Measurements from ENCODE around the gene TTLL12. TPM values are rescaled to one million over a fixed set of nuclear protein-coding genes. Genes with fewer than 3 reads are reported as not detected.

TTLL12 gene
- polyA plus RNA-seq, 1 donor = 29.0 TPM

- Histone ChIP-seq H3K4me1 (ENCODE audit: control insufficient read depth, insufficient read depth, low read length) (no peaks in the 10 kb centered on the region), H3K4me3 (ENCODE audit: low read length) (no peak overlapping the region), H3K9me3 (ENCODE audit: control insufficient read depth, low read depth, low read length) (no peaks in the 10 kb centered on the region), H3K36me3 (ENCODE audit: control insufficient read depth, insufficient read depth, low read length) (peaks cover 35% of the 10 kb centered on the region), H3K27ac (ENCODE audit: low read length) (no peak overlapping the region), H3K27me3 (ENCODE audit: control insufficient read depth, insufficient read depth, low read length) (peaks cover 19% of the 10 kb centered on the region)
- WGBS (ENCODE audit: insufficient coverage, low lambda C conversion rate) = no CpG with 5 or more reads among the region's 23 CpGs
- no peak for DNase-seq
Measured at GRCh38 chr22:43166132-43166930, 20.6 kb downstream of the TTLL12 start.

GRCh38 chr22:43164636-43165035, 22.3 kb downstream of the TTLL12 start:
- H3K4me3 ChIP-seq (ENCODE audit: low read length) = no peak overlapping the region
- H3K36me3 ChIP-seq (ENCODE audit: control insufficient read depth, insufficient read depth, low read length) = peaks cover 20% of the 10 kb centered on the region
- no peaks in the 10 kb centered on the region for H3K9me3 ChIP-seq (ENCODE audit: control insufficient read depth, low read depth, low read length)
- no peaks in the 10 kb centered on the region for H3K4me1 ChIP-seq (ENCODE audit: control insufficient read depth, insufficient read depth, low read length)
- DNase-seq = no peak
- no peak overlapping the region for H3K27ac ChIP-seq (ENCODE audit: low read length)
- WGBS (ENCODE audit: insufficient coverage, low lambda C conversion rate) = no CpG with 5 or more reads among the region's 16 CpGs
- H3K27me3 ChIP-seq (ENCODE audit: control insufficient read depth, insufficient read depth, low read length) = peaks cover 19% of the 10 kb centered on the region

- H3K4me3 ChIP-seq (ENCODE audit: low read length) = no peak overlapping the region
- H3K36me3 ChIP-seq (ENCODE audit: control insufficient read depth, insufficient read depth, low read length) = peaks cover 10% of the 10 kb centered on the region
- no peak overlapping the region for H3K27ac ChIP-seq (ENCODE audit: low read length)
- WGBS (ENCODE audit: insufficient coverage, low lambda C conversion rate) = no CpG with 5 or more reads among the region's 18 CpGs
- no peak for DNase-seq
- no peaks in the 10 kb centered on the region for H3K9me3 ChIP-seq (ENCODE audit: control insufficient read depth, low read depth, low read length)
- H3K4me1 ChIP-seq (ENCODE audit: control insufficient read depth, insufficient read depth, low read length) = no peaks in the 10 kb centered on the region
- H3K27me3 ChIP-seq (ENCODE audit: control insufficient read depth, insufficient read depth, low read length) = peaks cover 19% of the 10 kb centered on the region
Measured at GRCh38 chr22:43163241-43163795, 23.6 kb downstream of the TTLL12 start.

- no peaks in the 10 kb centered on the region for H3K4me1 ChIP-seq (ENCODE audit: control insufficient read depth, insufficient read depth, low read length)
- H3K9me3 ChIP-seq (ENCODE audit: control insufficient read depth, low read depth, low read length) = no peaks in the 10 kb centered on the region
- H3K27me3 ChIP-seq (ENCODE audit: control insufficient read depth, insufficient read depth, low read length) = peaks cover 19% of the 10 kb centered on the region
- peaks cover 4% of the 10 kb centered on the region for H3K36me3 ChIP-seq (ENCODE audit: control insufficient read depth, insufficient read depth, low read length)
- no peak overlapping the region for H3K4me3 ChIP-seq (ENCODE audit: low read length)
- WGBS (ENCODE audit: insufficient coverage, low lambda C conversion rate) = no CpG with 5 or more reads among the region's 24 CpGs
- no peak overlapping the region for H3K27ac ChIP-seq (ENCODE audit: low read length)
- no peak for DNase-seq
Measured at GRCh38 chr22:43162412-43163150, 24.4 kb downstream of the TTLL12 start.

- no peak overlapping the region for H3K27ac ChIP-seq (ENCODE audit: low read length)
- H3K9me3 ChIP-seq (ENCODE audit: control insufficient read depth, low read depth, low read length) = no peaks in the 10 kb centered on the region
- no CpG with 5 or more reads among the region's 8 CpGs for WGBS (ENCODE audit: insufficient coverage, low lambda C conversion rate)
- no peaks in the 10 kb centered on the region for H3K36me3 ChIP-seq (ENCODE audit: control insufficient read depth, insufficient read depth, low read length)
- no peak overlapping the region for H3K4me3 ChIP-seq (ENCODE audit: low read length)
- DNase-seq = no peak
- H3K4me1 ChIP-seq (ENCODE audit: control insufficient read depth, insufficient read depth, low read length) = no peaks in the 10 kb centered on the region
- peaks cover 19% of the 10 kb centered on the region for H3K27me3 ChIP-seq (ENCODE audit: control insufficient read depth, insufficient read depth, low read length)
Measured at GRCh38 chr22:43160497-43161126, 26.3 kb downstream of the TTLL12 start.

GRCh38 chr22:43159484-43160178, 27.3 kb downstream of the TTLL12 start:
- Histone ChIP-seq H3K27me3 (ENCODE audit: control insufficient read depth, insufficient read depth, low read length) (peaks cover 19% of the 10 kb centered on the region), H3K4me3 (ENCODE audit: low read length) (no peak overlapping the region), H3K27ac (ENCODE audit: low read length) (no peak overlapping the region), H3K9me3 (ENCODE audit: control insufficient read depth, low read depth, low read length) (no peaks in the 10 kb centered on the region), H3K36me3 (ENCODE audit: control insufficient read depth, insufficient read depth, low read length) (no peaks in the 10 kb centered on the region), H3K4me1 (ENCODE audit: control insufficient read depth, insufficient read depth, low read length) (no peaks in the 10 kb centered on the region)
- no peak for DNase-seq
- no CpG with 5 or more reads among the region's 18 CpGs for WGBS (ENCODE audit: insufficient coverage, low lambda C conversion rate)

GRCh38 chr22:43158778-43159483, 28.0 kb downstream of the TTLL12 start:
- DNase-seq = no peak
- Histone ChIP-seq H3K36me3 (ENCODE audit: control insufficient read depth, insufficient read depth, low read length) (no peaks in the 10 kb centered on the region), H3K27ac (ENCODE audit: low read length) (no peak overlapping the region), H3K9me3 (ENCODE audit: control insufficient read depth, low read depth, low read length) (no peaks in the 10 kb centered on the region), H3K4me1 (ENCODE audit: control insufficient read depth, insufficient read depth, low read length) (no peaks in the 10 kb centered on the region), H3K27me3 (ENCODE audit: control insufficient read depth, insufficient read depth, low read length) (peaks cover 12% of the 10 kb centered on the region), H3K4me3 (ENCODE audit: low read length) (no peak overlapping the region)
- no CpG with 5 or more reads among the region's 24 CpGs for WGBS (ENCODE audit: insufficient coverage, low lambda C conversion rate)

- DNase-seq = no peak
- Histone ChIP-seq H3K27me3 (ENCODE audit: control insufficient read depth, insufficient read depth, low read length) (peaks cover 4% of the 10 kb centered on the region), H3K36me3 (ENCODE audit: control insufficient read depth, insufficient read depth, low read length) (no peaks in the 10 kb centered on the region), H3K4me3 (ENCODE audit: low read length) (no peak overlapping the region), H3K4me1 (ENCODE audit: control insufficient read depth, insufficient read depth, low read length) (no peaks in the 10 kb centered on the region), H3K9me3 (ENCODE audit: control insufficient read depth, low read depth, low read length) (no peaks in the 10 kb centered on the region), H3K27ac (ENCODE audit: low read length) (no peak overlapping the region)
- WGBS (ENCODE audit: insufficient coverage, low lambda C conversion rate) = no CpG with 5 or more reads among the region's 9 CpGs
Measured at GRCh38 chr22:43157874-43158546, 28.9 kb downstream of the TTLL12 start.

- Histone ChIP-seq H3K4me1 (ENCODE audit: control insufficient read depth, insufficient read depth, low read length) (no peaks in the 10 kb centered on the region), H3K27ac (ENCODE audit: low read length) (no peak overlapping the region)
Measured at GRCh38 chr22:43156413-43156812, 30.5 kb downstream of the TTLL12 start.

More at GRCh38 chr22:43156413-43156812, 30.5 kb downstream of the TTLL12 start:
- Histone ChIP-seq H3K9me3 (ENCODE audit: control insufficient read depth, low read depth, low read length) (no peaks in the 10 kb centered on the region), H3K4me3 (ENCODE audit: low read length) (no peak overlapping the region), H3K36me3 (ENCODE audit: control insufficient read depth, insufficient read depth, low read length) (no peaks in the 10 kb centered on the region), H3K27me3 (ENCODE audit: control insufficient read depth, insufficient read depth, low read length) (peaks cover 12% of the 10 kb centered on the region)
- no peak for DNase-seq
- no CpG with 5 or more reads among the region's 12 CpGs for WGBS (ENCODE audit: insufficient coverage, low lambda C conversion rate)
